HG03159 (cell line): Measurements from ENCODE around the gene GATAD2B.
"Not testable (repeated sequence)": the region's sequence is repeated elsewhere in the genome, so short reads cannot be mapped to it uniquely, and the experiment has no call there.

ENCODE experiments used
- ATAC-seq: cut with Tn5 transposase; IDR thresholded peaks from one replicate; pipeline ENCODE4 v1.9.1; 2021; ENCODE audit warnings: mild to moderate bottlenecking, moderate library complexity; ENCODE audit not compliant: unreplicated experiment

The GATAD2B gene

GRCh38 chr1:153932156-153933131, 9.7 kb upstream of the GATAD2B start:
- no peak for ATAC-seq

GRCh38 chr1:153929981-153930948, 7.5 kb upstream of the GATAD2B start:
- no peak for ATAC-seq

GRCh38 chr1:153929426-153929825, 6.7 kb upstream of the GATAD2B start:
- ATAC-seq = no peak

GRCh38 chr1:153928791-153929341, 6.1 kb upstream of the GATAD2B start:
- ATAC-seq = no peak

- ATAC-seq = no peak
Measured at GRCh38 chr1:153928245-153928644, 5.5 kb upstream of the GATAD2B start.

- ATAC-seq = no peak
Measured at GRCh38 chr1:153926405-153926804, 3.6 kb upstream of the GATAD2B start.

- ATAC-seq = peak; percentile 28
Measured at GRCh38 chr1:153922076-153922971, 448 bp downstream of the GATAD2B start.

GRCh38 chr1:153921803-153922075, 1.0 kb downstream of the GATAD2B start:
- no peak for ATAC-seq

- ATAC-seq = no peak
Measured at GRCh38 chr1:153921080-153921802, 1.5 kb downstream of the GATAD2B start.

- ATAC-seq = no peak
Measured at GRCh38 chr1:153919876-153920852, 2.6 kb downstream of the GATAD2B start.

GRCh38 chr1:153916297-153916696, 6.5 kb downstream of the GATAD2B start:
- ATAC-seq = no peak

GRCh38 chr1:153912349-153912748, 10.4 kb downstream of the GATAD2B start:
- no peak for ATAC-seq

GRCh38 chr1:153910560-153910959, 12.2 kb downstream of the GATAD2B start:
- not testable (repeated sequence) for ATAC-seq

- no peak for ATAC-seq
Measured at GRCh38 chr1:153908071-153908470, 14.7 kb downstream of the GATAD2B start.

- ATAC-seq = no peak
Measured at GRCh38 chr1:153907134-153907533, 15.6 kb downstream of the GATAD2B start.

GRCh38 chr1:153906396-153906795, 16.4 kb downstream of the GATAD2B start:
- ATAC-seq = no peak

GRCh38 chr1:153905908-153906307, 16.9 kb downstream of the GATAD2B start:
- ATAC-seq = not testable (repeated sequence)

GRCh38 chr1:153903841-153904455, 18.8 kb downstream of the GATAD2B start:
- ATAC-seq = no peak
